Testis (tissue), 2 donors: ENCODE results near the gene UBE2L3.

Experiments
- POLR2A ChIP-seq: fragments of 450-650 bp; IDR thresholded peaks from one replicate; pipeline ENCODE4 v1.6.1; 2017; ENCODE audit warnings: antibody characterized with exemption, mild to moderate bottlenecking, moderate library complexity
- TF ChIP-seq, protein P1 (sequence below), 3 experiments: fragments of 450-650 bp in 2 of 3; fragments of 200-600 bp in 1 of 3; sonication (generic) in 1 of 3; IDR thresholded peaks; one replicate each; pipeline ENCODE4 v1.5.1; 2016 to 2019; ENCODE audit warnings: antibody characterized with exemption in 3 of 3, mild to moderate bottlenecking in 2 of 3, moderate library complexity in 1 of 3

DNA sequence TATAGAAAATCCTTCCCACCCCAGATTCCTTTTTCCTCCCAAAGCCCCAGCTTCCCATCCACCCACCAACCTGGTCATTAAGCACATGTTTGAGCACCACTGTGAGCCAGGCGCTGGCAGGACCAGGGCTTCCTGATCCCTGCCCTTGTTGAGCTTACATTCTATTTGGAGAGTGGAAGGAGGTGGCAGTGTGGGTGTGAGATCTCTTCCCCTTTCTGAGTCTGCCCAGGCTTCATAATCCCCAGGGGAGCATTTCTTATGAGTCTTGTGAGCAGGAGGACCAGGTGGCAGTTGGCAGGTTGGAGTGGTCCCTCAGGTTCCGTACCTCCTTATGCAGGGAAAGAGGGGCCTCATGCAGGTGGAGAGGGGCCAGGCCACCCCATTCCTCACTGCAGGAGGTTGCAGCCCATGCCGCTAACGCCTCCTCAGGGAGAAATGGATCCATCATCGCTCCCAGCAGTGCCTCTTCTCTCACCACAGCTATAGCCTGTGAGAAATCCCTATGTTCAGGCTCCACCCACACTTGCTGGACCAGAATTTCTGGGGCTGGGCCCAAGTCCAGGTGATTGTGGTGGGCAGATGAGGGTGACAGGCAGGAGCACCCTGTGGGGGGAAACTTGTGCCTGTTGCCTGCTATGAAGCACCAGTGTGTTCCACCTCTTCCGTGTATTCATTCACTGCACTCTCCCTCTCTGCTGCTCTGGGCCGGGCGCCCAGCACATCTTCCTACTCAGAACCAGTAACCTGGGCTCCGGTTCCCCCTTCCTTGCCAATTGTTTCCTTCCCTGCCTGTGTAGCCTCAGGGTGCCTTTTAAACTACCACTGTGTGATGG is 23.5 kb downstream of the UBE2L3 start:
- TF ChIP-seq, protein P1, sequence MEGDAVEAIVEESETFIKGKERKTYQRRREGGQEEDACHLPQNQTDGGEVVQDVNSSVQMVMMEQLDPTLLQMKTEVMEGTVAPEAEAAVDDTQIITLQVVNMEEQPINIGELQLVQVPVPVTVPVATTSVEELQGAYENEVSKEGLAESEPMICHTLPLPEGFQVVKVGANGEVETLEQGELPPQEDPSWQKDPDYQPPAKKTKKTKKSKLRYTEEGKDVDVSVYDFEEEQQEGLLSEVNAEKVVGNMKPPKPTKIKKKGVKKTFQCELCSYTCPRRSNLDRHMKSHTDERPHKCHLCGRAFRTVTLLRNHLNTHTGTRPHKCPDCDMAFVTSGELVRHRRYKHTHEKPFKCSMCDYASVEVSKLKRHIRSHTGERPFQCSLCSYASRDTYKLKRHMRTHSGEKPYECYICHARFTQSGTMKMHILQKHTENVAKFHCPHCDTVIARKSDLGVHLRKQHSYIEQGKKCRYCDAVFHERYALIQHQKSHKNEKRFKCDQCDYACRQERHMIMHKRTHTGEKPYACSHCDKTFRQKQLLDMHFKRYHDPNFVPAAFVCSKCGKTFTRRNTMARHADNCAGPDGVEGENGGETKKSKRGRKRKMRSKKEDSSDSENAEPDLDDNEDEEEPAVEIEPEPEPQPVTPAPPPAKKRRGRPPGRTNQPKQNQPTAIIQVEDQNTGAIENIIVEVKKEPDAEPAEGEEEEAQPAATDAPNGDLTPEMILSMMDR (IDR thresholded peaks at IDR 0.05): no peak
- TF ChIP-seq POLR2A: no peak
